ENCODE results near the gene IER5. TPM values are rescaled to one million over a fixed set of nuclear protein-coding genes. Genes with fewer than 3 reads are reported as not detected.

The IER5 gene
- total and polyA plus RNA-seq, 2 experiments from 2014 or later, result 8.1 to 38.5 TPM

GRCh38 chr1:181091309-181092040 is 3.0 kb downstream of the IER5 start:
- Histone ChIP-seq H2AFZ (no peak overlapping the region), H3K9me2 (ENCODE audit: insufficient read depth) (no peaks in the 10 kb centered on the region), H3K9ac (peak overlapping the region; percentile 94), H3K79me2 (ENCODE audit: insufficient read depth) (peaks cover 53% of the 10 kb centered on the region), H4K20me1 (ENCODE audit: insufficient read depth) (no peaks in the 10 kb centered on the region; the same call in 1 of the 2 replicates), H3K27me3 (replicated peaks; ENCODE audit: insufficient read depth) (no peaks in the 10 kb centered on the region), H3K4me2 (ENCODE audit: unreplicated experiment) (peak overlapping the region; percentile 85), H3K36me3 (ENCODE audit: low read depth) (peaks cover 32% of the 10 kb centered on the region; the same call in 1 of the 2 replicates), H3K9me3 (ENCODE audit: low read depth) (no peaks in the 10 kb centered on the region), H3K27ac (peak overlapping the region; percentile 76; the same call in 1 of the 2 replicates), H3K4me1 (ENCODE audit: insufficient read depth) (peaks cover 62% of the 10 kb centered on the region), H3F3A (ENCODE audit: insufficient read depth) (peaks cover 79% of the 10 kb centered on the region), H3K4me3 (peak overlapping the region; percentile 100)
- 70 to 75% methylated on average over 8 of the region's 8 CpGs for WGBS, 2 experiments (ENCODE audit: low coverage in 1 of 2, low lambda C conversion rate in 2 of 2, missing lambda C conversion rate in 2 of 2)
- TF ChIP-seq EZH2phosphoT487 (IDR thresholded peaks at IDR 0.05; ENCODE audit: insufficient read depth, low read depth), result no peak
- no peak for TF ChIP-seq EZH2 (IDR thresholded peaks at IDR 0.05; ENCODE audit: insufficient read depth, poor library complexity, severe bottlenecking)
- in situ Hi-C loops (cut with MboI), result no loop called here
- no peak for DNase-seq

DNA sequence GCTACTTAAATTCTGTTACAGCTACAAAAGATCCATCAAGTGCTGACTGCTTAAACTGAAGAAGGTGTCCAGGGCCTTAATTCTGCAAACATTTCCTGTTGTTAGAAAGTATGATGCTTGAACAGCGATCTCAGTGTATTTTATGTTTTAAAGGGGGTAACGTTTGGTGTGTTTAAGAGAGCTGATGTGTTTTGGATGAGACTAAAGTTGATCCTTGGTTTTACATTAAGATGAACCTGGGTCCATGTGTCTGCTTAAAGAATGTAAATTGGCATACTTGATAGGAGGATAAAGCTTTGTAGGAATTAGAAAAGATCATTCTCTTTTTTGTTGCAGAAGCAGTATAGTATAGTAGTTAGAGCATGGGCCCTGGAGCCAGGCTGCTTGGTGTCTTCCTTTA is 3.6 kb downstream of the IER5 start:
- no peak for TF ChIP-seq EZH2phosphoT487 (IDR thresholded peaks at IDR 0.05; ENCODE audit: insufficient read depth, low read depth)
- TF ChIP-seq EZH2 (IDR thresholded peaks at IDR 0.05; ENCODE audit: insufficient read depth, poor library complexity, severe bottlenecking), result no peak
- Histone ChIP-seq H3K79me2 (ENCODE audit: insufficient read depth) (peaks cover 53% of the 10 kb centered on the region), H3K27ac (no peak overlapping the region), H3K4me3 (peak overlapping the region; percentile 100), H3K9ac (peak overlapping the region; percentile 94), H3K4me1 (ENCODE audit: insufficient read depth) (peaks cover 67% of the 10 kb centered on the region), H3F3A (ENCODE audit: insufficient read depth) (peaks cover 82% of the 10 kb centered on the region), H2AFZ (no peak overlapping the region), H3K9me2 (ENCODE audit: insufficient read depth) (no peaks in the 10 kb centered on the region), H3K9me3 (ENCODE audit: low read depth) (no peaks in the 10 kb centered on the region), H3K36me3 (ENCODE audit: low read depth) (peaks cover 32% of the 10 kb centered on the region; the same call in 1 of the 2 replicates), H4K20me1 (ENCODE audit: insufficient read depth) (no peaks in the 10 kb centered on the region; the same call in 1 of the 2 replicates), H3K27me3 (replicated peaks; ENCODE audit: insufficient read depth) (no peaks in the 10 kb centered on the region), H3K4me2 (ENCODE audit: unreplicated experiment) (peak overlapping the region; percentile 85)
- in situ Hi-C loops (cut with MboI), result no loop called here
- WGBS, 2 experiments (ENCODE audit: low coverage in 1 of 2, low lambda C conversion rate in 2 of 2, missing lambda C conversion rate in 2 of 2), result 91 to 93% methylated on average over 2 of the region's 2 CpGs
- no peak for DNase-seq

GRCh38 chr1:181092883-181093458 is 4.5 kb downstream of the IER5 start:
- no peak for TF ChIP-seq EZH2 (IDR thresholded peaks at IDR 0.05; ENCODE audit: insufficient read depth, poor library complexity, severe bottlenecking)
- TF ChIP-seq EZH2phosphoT487 (IDR thresholded peaks at IDR 0.05; ENCODE audit: insufficient read depth, low read depth), result no peak
- Histone ChIP-seq H3K79me2 (ENCODE audit: insufficient read depth) (peaks cover 53% of the 10 kb centered on the region), H3F3A (ENCODE audit: insufficient read depth) (peaks cover 82% of the 10 kb centered on the region), H3K9ac (0 out of 2 replicates have a peak overlapping the region, but pooled peaks have one; percentile 27), H3K9me2 (ENCODE audit: insufficient read depth) (no peaks in the 10 kb centered on the region), H3K27ac (0 out of 2 replicates have a peak overlapping the region, but pooled peaks have one; percentile 8), H4K20me1 (ENCODE audit: insufficient read depth) (no peaks in the 10 kb centered on the region; the same call in 1 of the 2 replicates), H2AFZ (no peak overlapping the region), H3K9me3 (ENCODE audit: low read depth) (no peaks in the 10 kb centered on the region), H3K4me3 (peak overlapping the region; percentile 100), H3K4me1 (ENCODE audit: insufficient read depth) (peaks cover 67% of the 10 kb centered on the region), H3K36me3 (ENCODE audit: low read depth) (peaks cover 32% of the 10 kb centered on the region; the same call in 1 of the 2 replicates), H3K27me3 (replicated peaks; ENCODE audit: insufficient read depth) (no peaks in the 10 kb centered on the region), H3K4me2 (ENCODE audit: unreplicated experiment) (peak overlapping the region; percentile 85)
- in situ Hi-C loops (cut with MboI), result no loop called here
- 83 to 87% methylated on average over 4 of the region's 4 CpGs for WGBS, 2 experiments (ENCODE audit: low coverage in 1 of 2, low lambda C conversion rate in 2 of 2, missing lambda C conversion rate in 2 of 2)
- DNase-seq, result no peak

DNA sequence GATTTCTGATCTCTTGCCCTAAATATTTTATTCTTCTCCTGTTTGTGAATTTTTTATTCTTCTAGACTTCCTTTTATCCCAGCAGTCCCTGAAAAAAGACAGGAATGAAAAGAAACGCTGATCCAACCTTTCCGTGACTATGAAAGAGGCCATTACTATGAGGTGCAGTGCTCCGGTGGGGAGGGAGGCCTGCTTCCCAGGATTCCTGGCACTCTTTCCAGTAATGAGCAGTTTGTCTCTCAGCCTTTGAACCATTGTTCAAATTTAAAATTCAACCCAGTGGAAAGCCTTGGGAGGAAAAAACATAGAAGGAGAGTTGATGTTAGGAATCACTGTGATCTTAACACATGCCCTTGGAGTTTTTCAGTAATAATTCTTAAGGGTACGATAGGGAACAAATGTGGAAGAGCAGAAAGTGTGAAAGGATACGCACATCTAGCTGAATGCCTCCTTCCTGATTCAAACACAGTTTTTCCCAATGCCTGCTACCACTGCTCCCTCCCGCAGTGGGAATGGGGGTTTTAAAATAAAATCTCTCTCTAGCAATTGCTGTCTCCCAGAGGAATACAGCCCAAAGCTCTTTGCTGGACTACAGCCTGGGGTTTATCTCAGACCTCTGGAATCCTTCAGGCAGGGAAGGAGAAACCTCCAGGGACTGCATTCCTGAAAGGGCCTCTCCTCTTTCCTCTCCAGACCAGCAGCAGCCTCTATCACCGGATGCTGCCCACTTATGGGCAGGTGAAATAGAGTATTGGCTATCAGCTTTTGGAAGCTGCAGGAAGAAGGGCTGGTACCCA is 6.1 kb downstream of the IER5 start:
- H3K27me3 ChIP-seq (replicated peaks; ENCODE audit: insufficient read depth), result no peaks in the 10 kb centered on the region
- in situ Hi-C loops (cut with MboI), result no loop called here
- peak; percentile 94 for DNase-seq
- no peaks in the 10 kb centered on the region; the same call in 1 of the 2 replicates for H4K20me1 ChIP-seq (ENCODE audit: insufficient read depth)
- WGBS, 2 experiments (ENCODE audit: low coverage in 1 of 2, low lambda C conversion rate in 2 of 2, missing lambda C conversion rate in 2 of 2), result 57 to 61% methylated on average over 7 of the region's 7 CpGs
- TF ChIP-seq EZH2 (IDR thresholded peaks at IDR 0.05; ENCODE audit: insufficient read depth, poor library complexity, severe bottlenecking), result no peak
- H3K36me3 ChIP-seq (ENCODE audit: low read depth), result peaks cover 32% of the 10 kb centered on the region; the same call in 1 of the 2 replicates
- peaks cover 91% of the 10 kb centered on the region for H3F3A ChIP-seq (ENCODE audit: insufficient read depth)
- 0 out of 2 replicates have a peak overlapping the region, but pooled peaks have one; percentile 5 for H3K9ac ChIP-seq
- no peaks in the 10 kb centered on the region for H3K9me3 ChIP-seq (ENCODE audit: low read depth)
- H3K27ac ChIP-seq, result peak overlapping the region; percentile 84
- H3K4me3 ChIP-seq, result peak overlapping the region; percentile 17; the same call in 1 of the 2 replicates
- H3K4me2 ChIP-seq (ENCODE audit: unreplicated experiment), result peak overlapping the region; percentile 65
- H3K4me1 ChIP-seq (ENCODE audit: insufficient read depth), result peaks cover 74% of the 10 kb centered on the region
- H3K9me2 ChIP-seq (ENCODE audit: insufficient read depth), result no peaks in the 10 kb centered on the region
- no peak overlapping the region for H2AFZ ChIP-seq
- peaks cover 44% of the 10 kb centered on the region for H3K79me2 ChIP-seq (ENCODE audit: insufficient read depth)
